ENCODE measurements around the gene NCOR1.
"Not testable (repeated sequence)": the region's sequence is repeated elsewhere in the genome, so short reads cannot be mapped to it uniquely, and the experiment has no call there.

The NCOR1 gene

GRCh38 chr17:16215273-16215964, at the start of gene NCOR1:
Gene NCOR1, minus strand, starts transcription at chr17:16215534. Its CDS starts 20,965 bp downstream, at chr17:16194569.
- DNase-seq: peak; percentile 87

GRCh38 chr17:16262201-16262600, 46.9 kb upstream of the NCOR1 start:
- no peak for DNase-seq

GRCh38 chr17:16261049-16261448, 45.7 kb upstream of the NCOR1 start:
- no peak for DNase-seq

- DNase-seq: no peak
Measured at GRCh38 chr17:16259926-16260325, 44.6 kb upstream of the NCOR1 start.

GRCh38 chr17:16258901-16259300, 43.6 kb upstream of the NCOR1 start:
- DNase-seq: no peak

- no peak for DNase-seq
Measured at GRCh38 chr17:16255481-16255921, 40.2 kb upstream of the NCOR1 start.

- DNase-seq: no peak
Measured at GRCh38 chr17:16254773-16255400, 39.6 kb upstream of the NCOR1 start.

GRCh38 chr17:16251556-16251955, 36.2 kb upstream of the NCOR1 start:
- DNase-seq: no peak

GRCh38 chr17:16251043-16251442, 35.7 kb upstream of the NCOR1 start:
- no peak for DNase-seq

- no peak for DNase-seq
Measured at GRCh38 chr17:16250635-16251034, 35.3 kb upstream of the NCOR1 start.

GRCh38 chr17:16247586-16247984, 32.3 kb upstream of the NCOR1 start:
- DNase-seq: no peak

- DNase-seq: no peak
Measured at GRCh38 chr17:16243801-16244567, 28.6 kb upstream of the NCOR1 start.

GRCh38 chr17:16243385-16243784, 28.1 kb upstream of the NCOR1 start:
- no peak for DNase-seq

GRCh38 chr17:16241906-16242399, 26.6 kb upstream of the NCOR1 start:
- DNase-seq: no peak

GRCh38 chr17:16239931-16240330, 24.6 kb upstream of the NCOR1 start:
- DNase-seq: no peak

GRCh38 chr17:16232391-16232790, 17.1 kb upstream of the NCOR1 start:
- no peak for DNase-seq

- not testable (repeated sequence) for DNase-seq
Measured at GRCh38 chr17:16229912-16230561, 14.7 kb upstream of the NCOR1 start.

- DNase-seq: no peak
Measured at GRCh38 chr17:16222406-16222805, 7.1 kb upstream of the NCOR1 start.

GRCh38 chr17:16217002-16217635, 1.8 kb upstream of the NCOR1 start, which contains the start of gene PIGL:
Gene PIGL, plus strand, starts transcription at chr17:16217210. Its CDS starts 17 bp downstream, at chr17:16217227.
- DNase-seq: peak; percentile 79

- DNase-seq: not testable (repeated sequence)
Measured at GRCh38 chr17:16216341-16217001, 1.1 kb upstream of the NCOR1 start.

GRCh38 chr17:16215965-16216316, 607 bp upstream of the NCOR1 start:
- peak; percentile 24 for DNase-seq

- no peak for DNase-seq
Measured at GRCh38 chr17:16215002-16215272, 397 bp downstream of the NCOR1 start.

Measured in NCI-H2029 (cell line).